Measurements from ENCODE around the gene HPX.
A peak's percentile ranks its signal among the peaks of the same experiment; 100 is the strongest.

HPX gene

GRCh38 chr11:6458352-6459098, 17.7 kb upstream of the HPX start:
- DNase-seq (ENCODE audit: low read depth): no peak

GRCh38 chr11:6457581-6458320, 17.0 kb upstream of the HPX start:
- no peak for DNase-seq (ENCODE audit: low read depth)

DNA sequence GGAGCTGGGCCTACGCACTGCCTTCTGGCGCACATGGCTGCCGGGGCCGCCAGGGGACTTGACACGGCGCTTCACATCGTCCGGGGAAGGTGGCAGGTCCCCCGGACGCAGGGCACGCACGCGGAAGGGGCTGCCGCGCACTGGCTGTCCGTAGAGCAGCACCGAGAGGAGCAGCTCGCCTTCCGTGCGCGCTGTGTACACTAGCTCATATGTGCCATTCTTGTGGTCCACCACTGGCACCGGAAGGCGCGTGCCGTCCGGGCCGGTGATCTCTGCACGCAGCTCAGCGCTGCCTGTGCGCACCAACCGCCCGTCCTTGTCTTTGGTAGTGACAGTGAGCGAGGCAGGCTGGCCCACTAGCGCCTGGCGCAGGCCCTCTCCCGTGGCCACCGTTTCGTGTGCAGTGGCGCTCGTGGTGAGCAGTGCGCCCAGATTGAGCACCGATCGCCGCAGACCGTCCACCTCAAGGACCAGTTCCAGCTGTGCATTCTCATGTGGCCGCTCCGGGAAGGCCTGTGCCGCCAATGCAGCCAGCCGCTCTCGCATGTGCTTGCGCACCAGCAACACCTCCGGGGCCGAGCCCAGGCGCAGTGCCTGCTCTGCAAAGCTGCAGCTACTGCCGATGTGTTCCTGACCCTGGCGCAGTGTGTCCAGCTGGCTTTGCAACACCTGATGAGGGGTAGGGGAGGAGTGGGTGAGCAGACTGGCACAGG, 15.7 kb upstream of the HPX start:
- no peak for DNase-seq (ENCODE audit: low read depth)

GRCh38 chr11:6455070-6455469, 14.3 kb upstream of the HPX start:
- DNase-seq (ENCODE audit: low read depth): no peak

DNA sequence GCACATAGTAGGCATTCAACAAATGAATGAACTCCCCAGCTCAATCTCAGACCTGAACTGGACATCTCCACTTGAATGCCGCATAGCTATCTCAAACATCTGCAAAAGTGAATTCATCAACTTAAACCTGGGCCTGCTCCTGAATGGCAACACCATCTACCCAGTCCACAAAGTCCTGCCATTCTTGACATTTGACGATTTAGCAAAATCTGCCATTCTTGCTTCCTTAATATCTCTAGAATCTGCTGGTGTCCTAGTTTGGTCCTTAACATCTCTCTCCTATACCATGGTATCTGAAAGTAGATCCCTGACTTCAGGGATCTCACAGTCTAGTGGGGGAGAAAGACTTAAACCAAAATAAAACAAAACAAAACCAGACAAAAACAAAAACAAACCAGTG, 12.4 kb upstream of the HPX start:
- DNase-seq (ENCODE audit: low read depth): no peak

- DNase-seq (ENCODE audit: low read depth): peak; percentile 8
Measured at GRCh38 chr11:6452219-6452618, 11.4 kb upstream of the HPX start.

- no peak for DNase-seq (ENCODE audit: low read depth)
Measured at GRCh38 chr11:6448574-6448973, 7.8 kb upstream of the HPX start.

- DNase-seq (ENCODE audit: low read depth): peak; percentile 47
Measured at GRCh38 chr11:6443269-6444003, 2.6 kb upstream of the HPX start.

DNA sequence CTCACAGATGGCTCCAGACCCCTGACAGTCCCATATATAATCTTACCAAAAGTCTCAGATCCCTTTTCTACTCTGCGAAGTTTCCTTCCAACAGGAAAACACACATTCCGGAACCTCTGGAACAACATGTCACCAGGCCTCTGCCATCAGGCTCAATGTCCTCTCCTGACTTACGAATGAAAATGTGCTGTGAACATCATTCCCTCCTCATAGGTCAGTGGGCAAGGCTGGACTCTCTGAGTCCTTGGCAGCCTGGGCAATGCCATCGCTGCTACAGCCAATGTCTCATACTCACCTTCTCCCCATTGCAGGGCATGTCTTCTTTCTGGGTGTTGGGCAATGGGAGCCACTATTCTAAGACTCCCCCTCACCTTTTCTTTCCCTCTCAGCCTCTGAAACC, 1.7 kb upstream of the HPX start:
- DNase-seq (ENCODE audit: low read depth): no peak

DNA sequence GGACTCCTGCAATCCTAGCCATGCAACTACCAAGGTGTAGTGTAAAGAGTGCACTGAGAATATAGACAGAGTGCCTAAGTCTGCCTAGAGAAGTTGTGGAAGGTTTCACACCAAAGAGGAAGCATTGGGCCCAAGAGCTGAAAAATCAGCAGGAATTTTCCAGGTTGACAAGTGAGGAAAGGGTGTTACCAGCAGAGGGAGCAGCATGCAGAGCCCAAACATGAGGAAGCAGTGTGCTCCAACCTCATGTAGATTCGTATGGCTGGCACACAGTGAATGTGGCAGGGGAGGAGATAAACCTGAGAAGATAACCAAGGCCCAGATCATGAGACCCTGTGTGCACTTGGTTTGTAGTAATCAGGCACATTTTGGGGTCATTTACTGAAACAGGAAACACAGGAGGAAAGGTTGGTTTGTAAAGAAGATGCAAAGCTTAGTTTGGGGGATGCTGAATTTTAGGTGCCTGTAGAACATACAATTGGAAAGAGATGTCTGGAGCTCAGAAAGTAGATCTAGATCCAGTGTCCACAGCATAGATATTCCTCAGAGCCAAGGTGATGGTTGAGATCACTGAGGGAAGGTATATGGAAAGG, 1.7 kb downstream of the HPX start:
- DNase-seq (ENCODE audit: low read depth): peak; percentile 44

DNA sequence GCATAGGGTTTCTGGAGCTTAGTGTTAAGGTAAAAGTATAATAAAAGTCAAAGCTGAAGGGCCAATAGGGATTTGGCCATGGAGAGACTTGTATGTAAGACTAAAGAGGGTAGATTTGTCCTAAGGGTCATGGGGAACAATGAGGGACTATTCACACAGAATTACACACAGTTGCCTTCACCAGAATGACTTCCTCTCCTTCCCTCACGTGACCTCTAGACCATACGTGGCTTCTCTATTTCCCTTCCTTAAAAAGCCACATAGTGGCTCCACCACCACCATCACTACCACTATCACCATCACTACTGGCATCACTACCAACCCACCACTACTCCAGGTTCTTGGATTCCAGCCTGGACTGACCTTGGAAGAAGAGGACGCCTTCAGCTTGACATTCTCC, 2.8 kb downstream of the HPX start:
- no peak for DNase-seq (ENCODE audit: low read depth)

DNA sequence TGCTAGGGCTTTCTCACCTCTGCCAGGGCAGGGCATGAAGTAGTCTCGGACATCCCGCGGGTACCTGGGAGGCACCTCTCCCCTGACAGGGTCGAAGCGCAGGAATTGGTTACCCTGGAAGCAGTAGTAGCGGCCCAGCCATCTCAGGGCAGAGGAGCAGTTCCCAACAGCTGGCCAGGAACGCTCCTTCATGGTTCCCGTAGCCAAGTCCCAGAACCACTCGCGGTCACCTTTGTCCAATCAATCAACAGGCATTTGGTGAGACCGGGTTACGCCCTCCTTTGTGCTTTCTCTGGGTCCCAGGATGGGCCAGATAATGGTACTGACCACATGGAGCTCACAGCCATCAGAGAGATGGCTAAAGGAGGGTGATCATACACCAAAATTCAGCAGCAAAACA, 3.4 kb downstream of the HPX start:
- no peak for DNase-seq (ENCODE audit: low read depth)

DNA sequence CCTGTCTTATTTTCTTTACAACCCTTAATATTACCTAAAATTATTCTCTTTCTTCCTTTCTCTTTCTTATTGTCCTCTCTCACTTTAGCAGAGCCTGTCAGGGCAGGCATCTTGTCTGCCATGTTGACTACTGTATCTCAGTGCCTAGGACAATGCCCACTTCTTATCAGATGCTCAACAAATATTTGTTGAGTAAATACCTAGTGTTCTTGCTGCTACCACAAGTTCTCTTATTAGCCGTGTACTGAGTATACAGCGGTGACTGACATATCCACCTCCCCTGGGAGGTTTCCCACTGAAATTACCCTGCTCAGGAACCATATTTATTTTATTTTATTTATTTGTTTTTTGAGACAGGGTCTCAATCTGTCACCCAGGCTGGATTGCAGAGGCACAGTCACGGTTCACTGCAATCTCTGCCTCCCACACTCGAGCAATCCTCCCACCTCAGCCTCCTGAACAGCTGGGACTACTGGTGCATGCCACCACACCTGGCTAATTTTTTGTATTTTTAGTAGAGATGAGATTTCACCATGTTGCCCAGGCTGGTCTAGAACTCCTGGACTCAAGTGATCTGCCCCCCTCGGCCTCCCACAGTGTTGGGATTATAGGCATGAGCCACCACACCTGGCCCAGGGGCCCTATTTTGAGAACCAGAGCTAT, 6.7 kb downstream of the HPX start:
- no peak for DNase-seq (ENCODE audit: low read depth)

GRCh38 chr11:6431861-6432260, 8.9 kb downstream of the HPX start:
- DNase-seq (ENCODE audit: low read depth): peak; percentile 81

- DNase-seq (ENCODE audit: low read depth): no peak
Measured at GRCh38 chr11:6427516-6427915, 13.3 kb downstream of the HPX start.

DNA sequence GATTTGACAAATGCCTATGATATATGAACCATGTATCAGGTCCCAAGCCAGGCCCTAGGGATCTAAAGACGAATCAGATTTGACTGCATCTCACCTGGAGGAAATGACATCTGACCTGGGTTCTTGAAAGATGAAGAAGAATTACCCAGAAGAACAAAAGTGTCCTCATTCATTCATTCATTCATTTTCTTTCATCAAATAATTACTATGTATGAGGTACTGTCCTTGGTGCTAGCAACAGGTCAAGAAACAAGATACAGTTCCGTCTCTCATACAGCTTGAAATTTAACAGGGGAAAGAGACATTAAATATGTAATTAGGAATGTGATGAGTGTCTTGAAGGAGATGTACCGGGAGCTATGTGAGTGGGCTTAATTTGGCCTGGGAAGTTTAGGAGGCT, 20.1 kb downstream of the HPX start:
- no peak for DNase-seq (ENCODE audit: low read depth)

GRCh38 chr11:6419009-6419631, 21.7 kb downstream of the HPX start, which contains the start of gene APBB1:
APBB1 (minus strand) TSS chr11:6419094; CDS start chr11:6411347, 7,747 bp downstream.
- DNase-seq (ENCODE audit: low read depth): peak; percentile 46

DNA sequence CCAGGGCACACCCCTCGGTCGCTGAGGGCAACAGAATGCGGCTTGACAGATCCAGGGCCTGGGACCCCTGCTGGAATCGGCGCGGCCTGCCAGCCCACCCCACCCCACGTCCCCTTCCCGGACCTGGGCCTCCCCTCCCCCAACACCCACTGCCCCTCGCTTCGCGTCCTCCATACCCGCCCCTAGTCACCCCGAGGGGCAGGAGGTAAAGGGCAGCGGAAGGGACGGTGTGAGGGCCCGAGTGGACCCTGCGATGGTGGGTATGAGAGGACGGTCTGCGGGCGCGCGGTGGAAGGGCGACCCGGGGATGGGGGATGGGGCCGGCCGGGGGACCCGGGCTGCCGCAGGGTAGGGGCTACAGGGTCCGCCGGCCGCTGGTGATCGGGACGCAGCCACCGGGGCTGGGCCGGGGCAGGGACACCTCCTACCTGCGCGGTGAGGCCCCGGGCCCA, 22.2 kb downstream of the HPX start:
- no peak for DNase-seq (ENCODE audit: low read depth)

- DNase-seq (ENCODE audit: low read depth): no peak
Measured at GRCh38 chr11:6417907-6418556, 22.8 kb downstream of the HPX start.

DNA sequence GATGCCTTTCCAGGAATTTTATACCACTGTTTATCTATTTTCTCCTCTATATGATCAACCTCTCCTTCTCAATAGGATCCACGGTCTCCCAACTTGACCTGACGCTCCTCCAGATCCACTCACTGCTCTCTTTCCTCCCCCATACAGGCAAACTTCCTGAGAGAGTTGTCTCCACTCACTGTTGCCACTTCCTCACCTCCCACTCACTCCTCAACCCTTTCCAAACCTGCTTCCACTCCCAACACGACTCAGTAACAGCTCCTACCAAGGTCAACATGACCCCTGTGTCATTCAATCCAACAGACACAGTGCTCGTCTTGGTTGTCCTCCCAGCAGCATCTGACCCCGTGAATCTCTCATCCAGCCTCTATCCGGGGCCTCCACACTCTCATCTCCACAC, 25.0 kb downstream of the HPX start:
- no peak for DNase-seq (ENCODE audit: low read depth)
